Measurements from ENCODE around the gene GRIA1.
"Not testable (repeated sequence)": the region's sequence is repeated elsewhere in the genome, so short reads cannot be mapped to it uniquely, and the experiment has no call there.

GRIA1 gene

DNA sequence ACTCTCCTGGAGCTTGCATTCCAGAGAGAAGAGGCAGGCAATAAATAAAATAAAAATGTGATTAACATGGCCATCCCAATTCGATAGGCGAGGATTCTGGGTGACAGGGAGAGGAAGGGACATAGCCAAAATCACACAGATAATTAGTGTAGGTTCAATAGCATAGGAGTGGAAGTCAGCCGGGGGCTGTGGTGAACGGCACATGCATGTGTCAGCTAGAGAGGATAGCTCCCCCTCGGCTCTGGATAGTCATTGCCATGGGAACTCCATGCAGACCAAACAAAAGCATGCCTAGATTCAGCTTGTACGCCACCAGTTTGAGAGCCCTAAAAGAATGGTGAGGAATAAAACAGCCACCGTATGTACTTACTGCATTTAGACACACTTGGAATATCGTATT is 223.5 kb downstream of the GRIA1 start:
- Histone ChIP-seq H3K27me3 (ENCODE audit: insufficient read depth, poor library complexity, severe bottlenecking) (no peaks in the 10 kb centered on the region), H3K4me3 (ENCODE audit: severe bottlenecking) (no peak overlapping the region), H3K36me3 (ENCODE audit: low read depth) (no peaks in the 10 kb centered on the region), H3K27ac (ENCODE audit: poor library complexity, severe bottlenecking) (no peak overlapping the region), H3K9me3 (ENCODE audit: severe bottlenecking) (no peaks in the 10 kb centered on the region), H3K4me1 (ENCODE audit: insufficient read depth, poor library complexity, severe bottlenecking) (peaks cover under 1% of the 10 kb centered on the region)
- ATAC-seq (ENCODE audit: low read depth) (no peak), DNase-seq (ENCODE audit: low spot score) (no peak)
- TF ChIP-seq, protein P1, sequence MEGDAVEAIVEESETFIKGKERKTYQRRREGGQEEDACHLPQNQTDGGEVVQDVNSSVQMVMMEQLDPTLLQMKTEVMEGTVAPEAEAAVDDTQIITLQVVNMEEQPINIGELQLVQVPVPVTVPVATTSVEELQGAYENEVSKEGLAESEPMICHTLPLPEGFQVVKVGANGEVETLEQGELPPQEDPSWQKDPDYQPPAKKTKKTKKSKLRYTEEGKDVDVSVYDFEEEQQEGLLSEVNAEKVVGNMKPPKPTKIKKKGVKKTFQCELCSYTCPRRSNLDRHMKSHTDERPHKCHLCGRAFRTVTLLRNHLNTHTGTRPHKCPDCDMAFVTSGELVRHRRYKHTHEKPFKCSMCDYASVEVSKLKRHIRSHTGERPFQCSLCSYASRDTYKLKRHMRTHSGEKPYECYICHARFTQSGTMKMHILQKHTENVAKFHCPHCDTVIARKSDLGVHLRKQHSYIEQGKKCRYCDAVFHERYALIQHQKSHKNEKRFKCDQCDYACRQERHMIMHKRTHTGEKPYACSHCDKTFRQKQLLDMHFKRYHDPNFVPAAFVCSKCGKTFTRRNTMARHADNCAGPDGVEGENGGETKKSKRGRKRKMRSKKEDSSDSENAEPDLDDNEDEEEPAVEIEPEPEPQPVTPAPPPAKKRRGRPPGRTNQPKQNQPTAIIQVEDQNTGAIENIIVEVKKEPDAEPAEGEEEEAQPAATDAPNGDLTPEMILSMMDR (IDR thresholded peaks at IDR 0.05; ENCODE audit: poor library complexity, severe bottlenecking), result no peak

DNA sequence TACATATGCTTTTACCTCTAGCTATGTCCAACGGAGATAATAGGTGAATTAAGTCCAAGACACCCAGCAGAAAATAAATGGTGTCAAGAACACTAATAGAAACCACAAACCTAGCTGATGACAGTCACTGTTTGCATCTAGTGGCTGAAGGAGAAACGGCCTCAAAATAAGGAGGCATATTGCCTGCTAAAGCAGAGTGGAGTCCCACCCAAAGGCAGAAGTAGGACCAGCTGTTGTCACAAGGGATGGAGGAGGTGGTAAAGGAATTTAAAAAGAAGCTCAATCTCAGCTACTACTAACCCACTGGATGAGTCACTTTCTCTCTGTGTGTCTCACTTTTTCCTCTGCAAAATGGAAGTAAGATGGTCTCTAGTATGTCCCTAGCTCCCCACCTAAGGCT is 224.3 kb downstream of the GRIA1 start:
- Histone ChIP-seq H3K36me3 (ENCODE audit: low read depth) (no peaks in the 10 kb centered on the region), H3K4me1 (ENCODE audit: insufficient read depth, poor library complexity, severe bottlenecking) (peaks cover 7% of the 10 kb centered on the region), H3K27ac (ENCODE audit: poor library complexity, severe bottlenecking) (no peak overlapping the region), H3K4me3 (ENCODE audit: severe bottlenecking) (no peak overlapping the region), H3K9me3 (ENCODE audit: severe bottlenecking) (no peaks in the 10 kb centered on the region), H3K27me3 (ENCODE audit: insufficient read depth, poor library complexity, severe bottlenecking) (no peaks in the 10 kb centered on the region)
- DNase-seq (ENCODE audit: low spot score), result no peak
- TF ChIP-seq, protein P1 (IDR thresholded peaks at IDR 0.05; ENCODE audit: poor library complexity, severe bottlenecking), result no peak
- no peak for ATAC-seq (ENCODE audit: low read depth)

DNA sequence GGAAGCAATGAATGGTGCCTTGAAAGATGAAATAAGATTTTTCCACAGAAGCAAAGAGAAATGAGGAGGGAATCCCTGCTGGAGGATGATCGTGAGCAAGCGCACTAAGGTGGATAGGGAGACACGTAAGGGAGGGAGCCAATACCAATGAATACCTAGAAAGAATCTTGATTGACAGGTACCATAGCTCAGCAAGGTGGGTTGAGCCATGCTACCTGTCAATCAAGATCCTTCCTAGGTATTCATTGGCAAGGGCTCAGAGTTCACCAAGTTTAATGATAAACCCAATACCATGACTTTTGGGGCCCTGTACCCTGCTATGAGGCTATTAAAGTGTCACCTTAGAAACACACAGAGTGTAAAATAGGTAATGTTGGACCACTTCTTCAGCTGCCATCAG is 226.8 kb downstream of the GRIA1 start:
- H3K4me1 ChIP-seq (ENCODE audit: insufficient read depth, poor library complexity, severe bottlenecking), result peaks cover 7% of the 10 kb centered on the region
- no peak overlapping the region for H3K4me3 ChIP-seq (ENCODE audit: severe bottlenecking)
- ATAC-seq (ENCODE audit: low read depth) (no peak), DNase-seq (ENCODE audit: low spot score) (no peak)
- no peaks in the 10 kb centered on the region for H3K27me3 ChIP-seq (ENCODE audit: insufficient read depth, poor library complexity, severe bottlenecking)
- H3K36me3 ChIP-seq (ENCODE audit: low read depth), result no peaks in the 10 kb centered on the region
- TF ChIP-seq, protein P1 (IDR thresholded peaks at IDR 0.05; ENCODE audit: poor library complexity, severe bottlenecking), result no peak
- H3K9me3 ChIP-seq (ENCODE audit: severe bottlenecking), result no peaks in the 10 kb centered on the region
- H3K27ac ChIP-seq (ENCODE audit: poor library complexity, severe bottlenecking), result no peak overlapping the region

DNA sequence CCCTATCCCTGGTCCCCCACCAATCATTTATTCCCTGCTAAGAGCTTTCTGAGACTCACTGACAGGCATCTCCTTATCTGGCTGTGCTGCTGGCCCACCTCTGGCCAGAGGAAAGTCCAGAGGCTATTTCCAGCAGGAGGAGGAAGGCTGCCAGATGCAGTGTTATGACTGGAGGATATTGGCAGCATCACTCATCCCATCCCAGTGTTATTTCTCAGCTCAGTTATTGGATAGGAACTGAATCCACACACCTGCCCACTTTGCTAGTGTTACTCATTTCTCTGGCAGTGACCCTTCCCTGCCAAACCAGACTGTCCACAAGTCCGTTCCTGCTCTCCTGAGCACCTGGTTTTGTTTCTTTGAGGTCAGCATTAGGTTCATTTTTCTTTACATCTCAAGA is 228.2 kb downstream of the GRIA1 start:
- Histone ChIP-seq H3K27me3 (ENCODE audit: insufficient read depth, poor library complexity, severe bottlenecking) (no peaks in the 10 kb centered on the region), H3K27ac (ENCODE audit: poor library complexity, severe bottlenecking) (peak overlapping the region; percentile 13), H3K4me1 (ENCODE audit: insufficient read depth, poor library complexity, severe bottlenecking) (peaks cover 7% of the 10 kb centered on the region), H3K36me3 (ENCODE audit: low read depth) (no peaks in the 10 kb centered on the region), H3K4me3 (ENCODE audit: severe bottlenecking) (no peak overlapping the region), H3K9me3 (ENCODE audit: severe bottlenecking) (no peaks in the 10 kb centered on the region)
- DNase-seq (ENCODE audit: low spot score), result no peak
- peak; percentile 93 for ATAC-seq (ENCODE audit: low read depth)
- TF ChIP-seq, protein P1 (IDR thresholded peaks at IDR 0.05; ENCODE audit: poor library complexity, severe bottlenecking), result no peak

DNA sequence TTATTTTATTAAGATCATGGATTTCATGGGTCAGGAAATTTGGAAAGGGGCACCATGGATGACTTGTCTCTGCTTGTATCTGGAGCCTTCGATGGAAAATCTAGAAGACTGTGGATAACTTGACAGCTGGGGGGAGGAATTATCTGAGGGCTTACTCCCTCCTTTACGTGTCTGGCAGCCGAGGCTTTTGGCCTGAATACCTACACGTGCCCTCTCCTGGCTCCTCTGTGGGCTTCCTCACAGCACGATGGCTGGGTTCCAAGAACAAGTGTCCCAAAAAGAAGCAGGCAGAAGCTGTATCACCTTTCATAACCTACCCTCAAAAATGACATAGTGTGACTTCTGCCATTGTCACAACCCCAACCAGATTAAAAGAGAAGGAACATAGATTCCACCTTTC is 228.9 kb downstream of the GRIA1 start:
- H3K27ac ChIP-seq (ENCODE audit: poor library complexity, severe bottlenecking), result peak overlapping the region; percentile 13
- H3K27me3 ChIP-seq (ENCODE audit: insufficient read depth, poor library complexity, severe bottlenecking), result no peaks in the 10 kb centered on the region
- no peaks in the 10 kb centered on the region for H3K36me3 ChIP-seq (ENCODE audit: low read depth)
- TF ChIP-seq, protein P1 (IDR thresholded peaks at IDR 0.05; ENCODE audit: poor library complexity, severe bottlenecking), result no peak
- peaks cover 7% of the 10 kb centered on the region for H3K4me1 ChIP-seq (ENCODE audit: insufficient read depth, poor library complexity, severe bottlenecking)
- no peaks in the 10 kb centered on the region for H3K9me3 ChIP-seq (ENCODE audit: severe bottlenecking)
- H3K4me3 ChIP-seq (ENCODE audit: severe bottlenecking), result no peak overlapping the region
- ATAC-seq (ENCODE audit: low read depth) (no peak), DNase-seq (ENCODE audit: low spot score) (no peak)

DNA sequence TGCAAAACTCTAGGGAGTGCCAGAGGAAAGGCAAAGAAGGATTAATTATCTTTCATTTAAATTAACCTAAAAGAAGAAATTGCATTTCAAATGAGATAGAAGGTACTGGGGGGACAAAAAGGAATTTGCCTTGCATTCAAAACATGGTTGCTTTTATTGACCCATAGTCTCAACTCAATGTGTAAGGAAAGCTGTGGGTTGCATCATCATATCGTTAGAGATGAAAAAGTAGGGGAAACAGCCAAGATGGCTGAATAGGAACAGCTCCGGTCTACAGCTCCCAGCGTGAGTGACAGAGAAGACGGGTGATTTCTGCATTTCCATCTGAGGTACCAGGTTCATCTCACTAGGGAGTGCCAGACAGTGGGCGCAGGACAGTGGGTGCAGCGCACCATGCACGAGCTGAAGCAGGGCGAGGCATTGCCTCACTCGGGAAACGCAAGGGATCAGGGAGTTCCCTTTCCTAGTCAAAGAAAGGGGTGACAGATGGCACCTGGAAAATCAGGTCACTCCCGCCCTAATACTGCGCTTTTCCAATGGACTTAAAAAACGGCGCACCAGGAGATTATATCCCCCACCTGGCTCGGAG is 232.6 kb downstream of the GRIA1 start:
- not testable (repeated sequence) for ATAC-seq (ENCODE audit: low read depth); H3K9me3 ChIP-seq (ENCODE audit: severe bottlenecking); H3K27me3 ChIP-seq (ENCODE audit: insufficient read depth, poor library complexity, severe bottlenecking); H3K27ac ChIP-seq (ENCODE audit: poor library complexity, severe bottlenecking); H3K4me1 ChIP-seq (ENCODE audit: insufficient read depth, poor library complexity, severe bottlenecking); DNase-seq (ENCODE audit: low spot score); H3K36me3 ChIP-seq (ENCODE audit: low read depth); H3K4me3 ChIP-seq (ENCODE audit: severe bottlenecking)
